HepG2 (cell line): Measurements from ENCODE around the gene VSIG2. TPM values are rescaled to one million over a fixed set of nuclear protein-coding genes. Genes with fewer than 3 reads are reported as not detected.

Experiments
- ADNP ChIP-seq: sonication (generic); formaldehyde crosslinking; IDR thresholded peaks from 2 replicates; pipeline ENCODE4 v1.4.0; 2020; ENCODE audit warnings: missing genetic modification reagents
- ATF2 ChIP-seq: sonication (generic); formaldehyde crosslinking; IDR thresholded peaks from 2 replicates; pipeline ENCODE4 v1.4.0; 2020; ENCODE audit warnings: missing genetic modification reagents
- CC2D1A ChIP-seq: sonication (generic); formaldehyde crosslinking; IDR thresholded peaks from 2 replicates; pipeline ENCODE4 v1.8.1; 2023; ENCODE audit warnings: mild to moderate bottlenecking, missing genetic modification reagents
- IRF2 ChIP-seq: IDR thresholded peaks from 2 replicates; pipeline ENCODE4 v1.6.1; 2018; ENCODE audit warnings: missing genetic modification reagents, missing compliant biosample characterization
- JARID2 ChIP-seq: sonication (generic); formaldehyde crosslinking; IDR thresholded peaks from 2 replicates; pipeline ENCODE4 v1.8.1; 2023; ENCODE audit warnings: missing genetic modification reagents, inconsistent platforms; ENCODE audit not compliant: insufficient replicate concordance
- JUNB ChIP-seq: sonication (generic); formaldehyde crosslinking; IDR thresholded peaks from 2 replicates; pipeline ENCODE4 v1.8.0; 2022; ENCODE audit warnings: missing genetic modification reagents, mild to moderate bottlenecking, borderline replicate concordance
- KMT2B ChIP-seq: IDR thresholded peaks from 2 replicates; pipeline ENCODE4 v1.6.1; 2016; ENCODE audit warnings: missing genetic modification reagents, missing compliant biosample characterization
- MIXL1 ChIP-seq: IDR thresholded peaks from 2 replicates; pipeline ENCODE4 v1.6.1; 2016
- MLLT10 ChIP-seq: sonication (generic); formaldehyde crosslinking; IDR thresholded peaks from 2 replicates; pipeline ENCODE4 v1.4.0; 2020; ENCODE audit warnings: missing genetic modification reagents
- MLX ChIP-seq: IDR thresholded peaks from 2 replicates; pipeline ENCODE4 v1.6.1; 2016
- NFKB2 ChIP-seq: sonication (generic); formaldehyde crosslinking; IDR thresholded peaks from 2 replicates; pipeline ENCODE4 v1.4.0; 2020; ENCODE audit warnings: missing genetic modification reagents, borderline replicate concordance
- NFYC ChIP-seq: IDR thresholded peaks from 2 replicates; pipeline ENCODE4 v1.6.1; 2016; ENCODE audit warnings: missing genetic modification reagents, missing compliant biosample characterization
- NR2F1 ChIP-seq, 2 experiments: fragments of 450-650 bp in 1 of 2; formaldehyde crosslinking in 1 of 2; IDR thresholded peaks; 2 replicates each; pipeline versions ENCODE4 v1.5.0 to v1.6.1; 2016 to 2020; ENCODE audit warnings: mild to moderate bottlenecking in 1 of 2, missing compliant biosample characterization in 1 of 2, missing genetic modification reagents in 1 of 2, moderate library complexity in 1 of 2
- RFXANK ChIP-seq: IDR thresholded peaks from 2 replicates; pipeline ENCODE4 v1.6.1; 2016
- SRSF1 ChIP-seq: fragments of 200-400 bp; formaldehyde crosslinking; optimal IDR thresholded peaks from 2 replicates; pipeline ENCODE3; 2017; ENCODE audit warnings: mild to moderate bottlenecking, low read depth, low read length, moderate library complexity
- SYNCRIP ChIP-seq: fragments of 200-400 bp; formaldehyde crosslinking; IDR thresholded peaks from 2 replicates; pipeline ENCODE4 v1.6.1; 2018; ENCODE audit warnings: mild to moderate bottlenecking, low read depth, low read length; ENCODE audit not compliant: insufficient read depth
- USF2 ChIP-seq, 2 experiments: sonication (generic) in 1 of 2; formaldehyde crosslinking in 1 of 2; IDR thresholded peaks; 2 replicates each; pipeline versions ENCODE4 v1.5.1 to v1.6.1; 2011 to 2020; ENCODE audit warnings: borderline replicate concordance in 1 of 2, low read depth in 1 of 2, low read length in 1 of 2, mild to moderate bottlenecking in 1 of 2, missing genetic modification reagents in 1 of 2, moderate library complexity in 1 of 2
- XBP1 ChIP-seq: sonication (generic); formaldehyde crosslinking; IDR thresholded peaks from 2 replicates; pipeline ENCODE4 v1.5.0; 2020; ENCODE audit warnings: missing genetic modification reagents
- YEATS4 ChIP-seq: sonication (generic); formaldehyde crosslinking; IDR thresholded peaks from 2 replicates; pipeline ENCODE4 v1.4.0; 2020; ENCODE audit warnings: missing genetic modification reagents, borderline replicate concordance
- ZBTB39 ChIP-seq: sonication (generic); formaldehyde crosslinking; IDR thresholded peaks from 2 replicates; pipeline ENCODE4 v1.5.0; 2020; ENCODE audit warnings: missing genetic modification reagents
- ZFP1 ChIP-seq: IDR thresholded peaks from 2 replicates; pipeline ENCODE4 v1.6.1; 2016
- ZNF30 ChIP-seq: sonication (generic); formaldehyde crosslinking; IDR thresholded peaks from 2 replicates; pipeline ENCODE4 v1.5.0; 2020; ENCODE audit warnings: mild to moderate bottlenecking, missing genetic modification reagents
- ZNF354B ChIP-seq: sonication (generic); formaldehyde crosslinking; IDR thresholded peaks from 2 replicates; pipeline ENCODE4 v1.8.0; 2022; ENCODE audit warnings: mild to moderate bottlenecking, missing genetic modification reagents
- ZNF510 ChIP-seq: sonication (generic); formaldehyde crosslinking; IDR thresholded peaks from 2 replicates; pipeline ENCODE4 v1.4.0; 2020; ENCODE audit warnings: low read depth, mild to moderate bottlenecking, missing genetic modification reagents
- ZNF720 ChIP-seq: sonication (generic); formaldehyde crosslinking; IDR thresholded peaks from 2 replicates; pipeline ENCODE4 v1.4.0; 2020; ENCODE audit warnings: missing genetic modification reagents
- polyA plus RNA-seq, 8 experiments: library from polyadenylated mRNA; depleted of rRNA in 3 of 8; stranded (reverse) in 7 of 8; unstranded in 1 of 8; fragments of >200 nt; fragmentation: Illumina TruSeq in 4 of 8; extraction: Trizol in 4 of 8; gene quantifications; 2 replicates each; pipeline versions ENCODE4 v1.2.1 to v1.2.3, GENCODE V29; 2011 to 2016; ENCODE audit warnings: low read depth in 4 of 8, missing spikeins in 1 of 8, mixed read lengths in 1 of 8; ENCODE audit not compliant: insufficient read depth in 1 of 8
- total RNA-seq, 5 experiments: library from RNA; depleted of rRNA; stranded (reverse); fragments of >200 nt; fragmentation: Illumina TruSeq; extraction: Trizol; gene quantifications; 2 replicates each; pipeline ENCODE4 v1.2.3, GENCODE V29; 2016; ENCODE audit warnings: low read depth in 1 of 5

VSIG2 gene
- total and polyA plus RNA-seq, 2 of the 13 experiments (the other 11 are each of a cell fraction or from before 2014, with no cell fraction given): 0.80 to 2.7 TPM

- TF ChIP-seq NFKB2 (peak; percentile 89; the same call in 1 of the 2 replicates), MIXL1 (CRISPR knock-in tag) (no peak), CC2D1A (CRISPR knock-in tag) (0 out of 2 replicates have a peak, but pooled peaks have one; percentile 66), NR2F1 (CRISPR knock-in tag; IDR thresholded peaks at IDR 0.05) (no peak), ZNF354B (CRISPR knock-in tag) (no peak), ATF2 (no peak), ZNF30 (CRISPR knock-in tag) (peak; percentile 58; the same call in 1 of the 2 replicates), SYNCRIP (no peak), NFYC (CRISPR knock-in tag) (no peak), ZBTB39 (no peak), MLX (CRISPR knock-in tag) (no peak), JARID2 (no peak), JUNB (CRISPR knock-in tag) (no peak), XBP1 (CRISPR knock-in tag) (no peak), RFXANK (CRISPR knock-in tag) (no peak), USF2 (IDR thresholded peaks at IDR 0.05; ENCODE audit: low read depth, low read length) (no peak), USF2 (CRISPR knock-in tag; IDR thresholded peaks at IDR 0.05; ENCODE audit: borderline replicate concordance) (peak; percentile 25; the same call in 1 of the 2 replicates), ZNF510 (CRISPR knock-in tag) (no peak), ZFP1 (CRISPR knock-in tag) (no peak; the same call in 1 of the 2 replicates), MLLT10 (CRISPR knock-in tag) (no peak), KMT2B (CRISPR knock-in tag) (no peak; the same call in 1 of the 2 replicates), IRF2 (peak; percentile 62; the same call in 1 of the 2 replicates), SRSF1 (no peak), ADNP (CRISPR knock-in tag) (no peak), ZNF720 (no peak), YEATS4 (CRISPR knock-in tag) (peak; percentile 90)
These were observed 48.3 kb upstream of the VSIG2 start, which contains the start of gene MSANTD2 (continued) for GRCh38 chr11:124800226-124800929.
